Cardiac fibroblast (primary cell): Measurements from ENCODE around the gene PGC.

Experiments
- DNase-seq, 2 donors: peaks; one replicate each; pipeline versions ENCODE4 v3.0.0 to v3.0.0-alpha.2; 2010; ENCODE audit warnings: low read depth in 2 of 2
- H3K4me3 ChIP-seq, 2 donors: replicated peaks in 1 of 2; 1 replicate in 1 of 2; 2 replicates in 1 of 2; pipeline ENCODE4 v1.5.1; 2011; ENCODE audit warnings: low read depth in 2 of 2, low read length in 2 of 2, mild to moderate bottlenecking in 2 of 2, moderate library complexity in 1 of 2
- CTCF ChIP-seq: IDR thresholded peaks from one replicate; pipeline ENCODE4 v1.5.1; 2011; ENCODE audit warnings: low read depth, mild to moderate bottlenecking, low read length, inconsistent platforms

Gene PGC

GRCh38 chr6:41719436-41720261 lies 27.5 kb downstream of the PGC start:
- no peak for DNase-seq
- TF ChIP-seq CTCF: no peak
- H3K4me3 ChIP-seq: no peak overlapping the region

GRCh38 chr6:41718828-41719227 lies 28.4 kb downstream of the PGC start:
- DNase-seq: no peak
- TF ChIP-seq CTCF: no peak
- no peak overlapping the region for H3K4me3 ChIP-seq

- no peak overlapping the region for H3K4me3 ChIP-seq
- DNase-seq: no peak
- no peak for TF ChIP-seq CTCF
These were observed 29.8 kb downstream of the PGC start for GRCh38 chr6:41717392-41717736.

GRCh38 chr6:41716516-41717391 lies 30.4 kb downstream of the PGC start:
- no peak for DNase-seq
- no peak for TF ChIP-seq CTCF
- H3K4me3 ChIP-seq: no peak overlapping the region

- no peak for DNase-seq
- no peak overlapping the region for H3K4me3 ChIP-seq
- no peak for TF ChIP-seq CTCF
These were observed 31.2 kb downstream of the PGC start for GRCh38 chr6:41715795-41716515.

GRCh38 chr6:41714556-41715273 lies 32.5 kb downstream of the PGC start:
- DNase-seq: no peak
- H3K4me3 ChIP-seq: no peak overlapping the region
- TF ChIP-seq CTCF: no peak
